Neural cell (in vitro differentiated cells): ENCODE measurements around the gene ACIN1.

ENCODE experiments used
- CTCF ChIP-seq: fragments of 450-650 bp; IDR thresholded peaks from 2 replicates; pipeline ENCODE4 v1.5.1; 2014; ENCODE audit warnings: antibody characterized with exemption, mild to moderate bottlenecking, moderate library complexity; ENCODE audit not compliant: poor library complexity, severe bottlenecking
- EZH2 ChIP-seq: fragments of 200-600, 300-800 bp; shearing (Covaris generic), sonication (generic); IDR thresholded peaks from 2 replicates; pipeline ENCODE4 v1.6.1; 2014; ENCODE audit warnings: antibody characterized with exemption, low read length, borderline replicate concordance, mild to moderate bottlenecking; ENCODE audit not compliant: insufficient read depth, poor library complexity, severe bottlenecking
- POLR2AphosphoS5 ChIP-seq: IDR thresholded peaks from 2 replicates; pipeline ENCODE4 v1.6.1; 2012
- RAD21 ChIP-seq: fragments of 450-650 bp; conservative IDR thresholded peaks from 2 replicates; pipeline ENCODE4 v1.6.1; 2014; ENCODE audit warnings: antibody characterized with exemption, mild to moderate bottlenecking, moderate library complexity
- REST ChIP-seq: IDR thresholded peaks from 2 replicates; pipeline ENCODE4 v1.6.1; 2012; ENCODE audit warnings: borderline replicate concordance
- SMC3 ChIP-seq: fragments of 450-650 bp; conservative IDR thresholded peaks from 2 replicates; pipeline ENCODE4 v1.6.1; 2014; ENCODE audit warnings: antibody characterized with exemption, mild to moderate bottlenecking, moderate library complexity; ENCODE audit not compliant: poor library complexity

GRCh38 chr14:23142826-23143225 lies 47.9 kb upstream of the ACIN1 start:
- TF ChIP-seq EZH2 (no peak), REST (no peak), POLR2AphosphoS5 (no peak), CTCF (no peak), SMC3 (no peak), RAD21 (no peak)
